Measurements from ENCODE around the gene HOMEZ.

The HOMEZ gene

GRCh38 chr14:23307687-23308644 lies 22.0 kb upstream of the HOMEZ start:
- DNase-seq: no peak
- Histone ChIP-seq H3K4me1 (ENCODE audit: control insufficient read depth, insufficient read depth, low read length, poor library complexity, severe bottlenecking) (no peaks in the 10 kb centered on the region), H3K4me3 (ENCODE audit: insufficient read depth, low read depth, low read length, poor library complexity, severe bottlenecking) (no peak overlapping the region), H3K27ac (ENCODE audit: insufficient read depth, low read length, poor library complexity, severe bottlenecking) (no peak overlapping the region), H3K27me3 (replicated peaks; ENCODE audit: control insufficient read depth, insufficient read depth, low read length, poor library complexity, severe bottlenecking) (peaks cover 17% of the 10 kb centered on the region), H3K36me3 (ENCODE audit: control insufficient read depth, insufficient read depth, low read length) (no peaks in the 10 kb centered on the region), H3K9me3 (ENCODE audit: control insufficient read depth, low read length) (no peaks in the 10 kb centered on the region)

GRCh38 chr14:23307146-23307530 lies 21.2 kb upstream of the HOMEZ start:
- Histone ChIP-seq H3K27me3 (replicated peaks; ENCODE audit: control insufficient read depth, insufficient read depth, low read length, poor library complexity, severe bottlenecking) (peaks cover 17% of the 10 kb centered on the region), H3K27ac (ENCODE audit: insufficient read depth, low read length, poor library complexity, severe bottlenecking) (no peak overlapping the region), H3K4me3 (ENCODE audit: insufficient read depth, low read depth, low read length, poor library complexity, severe bottlenecking) (no peak overlapping the region), H3K36me3 (ENCODE audit: control insufficient read depth, insufficient read depth, low read length) (no peaks in the 10 kb centered on the region), H3K9me3 (ENCODE audit: control insufficient read depth, low read length) (no peaks in the 10 kb centered on the region), H3K4me1 (ENCODE audit: control insufficient read depth, insufficient read depth, low read length, poor library complexity, severe bottlenecking) (no peaks in the 10 kb centered on the region)
- no peak for DNase-seq

- peaks cover 2% of the 10 kb centered on the region for H3K4me1 ChIP-seq (ENCODE audit: control insufficient read depth, insufficient read depth, low read length, poor library complexity, severe bottlenecking)
- H3K36me3 ChIP-seq (ENCODE audit: control insufficient read depth, insufficient read depth, low read length): no peaks in the 10 kb centered on the region
- H3K9me3 ChIP-seq (ENCODE audit: control insufficient read depth, low read length): no peaks in the 10 kb centered on the region
- no peak within 1 kb of the TSS for H3K4me3 ChIP-seq (ENCODE audit: insufficient read depth, low read depth, low read length, poor library complexity, severe bottlenecking)
- H3K27me3 ChIP-seq (replicated peaks; ENCODE audit: control insufficient read depth, insufficient read depth, low read length, poor library complexity, severe bottlenecking): peaks cover 17% of the 10 kb centered on the region
- DNase-seq: no peak
- H3K27ac ChIP-seq (ENCODE audit: insufficient read depth, low read length, poor library complexity, severe bottlenecking): no peak within 1 kb of the TSS
Measured at GRCh38 chr14:23306412-23307145, 20.6 kb upstream of the HOMEZ start, which contains the start of gene BCL2L2. BCL2L2 (plus strand) TSS chr14:23306833; CDS start chr14:23307768, 935 bp downstream.

- peak within 1 kb of the TSS; percentile 90 for H3K27ac ChIP-seq (ENCODE audit: insufficient read depth, low read length, poor library complexity, severe bottlenecking)
- H3K27me3 ChIP-seq (replicated peaks; ENCODE audit: control insufficient read depth, insufficient read depth, low read length, poor library complexity, severe bottlenecking): peaks cover 13% of the 10 kb centered on the region
- H3K4me3 ChIP-seq (ENCODE audit: insufficient read depth, low read depth, low read length, poor library complexity, severe bottlenecking): peak within 1 kb of the TSS; percentile 76
- H3K36me3 ChIP-seq (ENCODE audit: control insufficient read depth, insufficient read depth, low read length): no peaks in the 10 kb centered on the region
- peak; percentile 77 to 83 (median 79) for DNase-seq
- H3K9me3 ChIP-seq (ENCODE audit: control insufficient read depth, low read length): no peaks in the 10 kb centered on the region
- peaks cover 11% of the 10 kb centered on the region for H3K4me1 ChIP-seq (ENCODE audit: control insufficient read depth, insufficient read depth, low read length, poor library complexity, severe bottlenecking)
Measured at GRCh38 chr14:23302290-23303225, 16.6 kb upstream of the HOMEZ start, which contains the start of gene PPP1R3E. PPP1R3E (minus strand) TSS chr14:23302859; CDS start chr14:23302576, 283 bp downstream.

GRCh38 chr14:23301969-23302289 lies 16.0 kb upstream of the HOMEZ start:
- Histone ChIP-seq H3K27me3 (replicated peaks; ENCODE audit: control insufficient read depth, insufficient read depth, low read length, poor library complexity, severe bottlenecking) (peaks cover 7% of the 10 kb centered on the region), H3K4me1 (ENCODE audit: control insufficient read depth, insufficient read depth, low read length, poor library complexity, severe bottlenecking) (peaks cover 11% of the 10 kb centered on the region), H3K9me3 (ENCODE audit: control insufficient read depth, low read length) (no peaks in the 10 kb centered on the region), H3K4me3 (ENCODE audit: insufficient read depth, low read depth, low read length, poor library complexity, severe bottlenecking) (peak overlapping the region; percentile 76), H3K36me3 (ENCODE audit: control insufficient read depth, insufficient read depth, low read length) (no peaks in the 10 kb centered on the region), H3K27ac (ENCODE audit: insufficient read depth, low read length, poor library complexity, severe bottlenecking) (peak overlapping the region; percentile 90)
- DNase-seq: no peak

GRCh38 chr14:23301288-23301968 lies 15.5 kb upstream of the HOMEZ start:
- Histone ChIP-seq H3K4me1 (ENCODE audit: control insufficient read depth, insufficient read depth, low read length, poor library complexity, severe bottlenecking) (peaks cover 11% of the 10 kb centered on the region), H3K27me3 (replicated peaks; ENCODE audit: control insufficient read depth, insufficient read depth, low read length, poor library complexity, severe bottlenecking) (peaks cover 2% of the 10 kb centered on the region), H3K9me3 (ENCODE audit: control insufficient read depth, low read length) (no peaks in the 10 kb centered on the region), H3K4me3 (ENCODE audit: insufficient read depth, low read depth, low read length, poor library complexity, severe bottlenecking) (peak overlapping the region; percentile 76), H3K36me3 (ENCODE audit: control insufficient read depth, insufficient read depth, low read length) (no peaks in the 10 kb centered on the region), H3K27ac (ENCODE audit: insufficient read depth, low read length, poor library complexity, severe bottlenecking) (peak overlapping the region; percentile 90)
- DNase-seq: peak; percentile 92 to 94 (median 94)

- Histone ChIP-seq H3K9me3 (ENCODE audit: control insufficient read depth, low read length) (no peaks in the 10 kb centered on the region), H3K27ac (ENCODE audit: insufficient read depth, low read length, poor library complexity, severe bottlenecking) (peak overlapping the region; percentile 90), H3K4me3 (ENCODE audit: insufficient read depth, low read depth, low read length, poor library complexity, severe bottlenecking) (peak overlapping the region; percentile 67), H3K36me3 (ENCODE audit: control insufficient read depth, insufficient read depth, low read length) (no peaks in the 10 kb centered on the region), H3K27me3 (replicated peaks; ENCODE audit: control insufficient read depth, insufficient read depth, low read length, poor library complexity, severe bottlenecking) (no peaks in the 10 kb centered on the region), H3K4me1 (ENCODE audit: control insufficient read depth, insufficient read depth, low read length, poor library complexity, severe bottlenecking) (peaks cover 11% of the 10 kb centered on the region)
- no peak for DNase-seq
Measured at GRCh38 chr14:23300687-23301223, 14.8 kb upstream of the HOMEZ start.

- Histone ChIP-seq H3K27me3 (replicated peaks; ENCODE audit: control insufficient read depth, insufficient read depth, low read length, poor library complexity, severe bottlenecking) (no peaks in the 10 kb centered on the region), H3K36me3 (ENCODE audit: control insufficient read depth, insufficient read depth, low read length) (no peaks in the 10 kb centered on the region), H3K4me3 (ENCODE audit: insufficient read depth, low read depth, low read length, poor library complexity, severe bottlenecking) (peak overlapping the region; percentile 67), H3K9me3 (ENCODE audit: control insufficient read depth, low read length) (no peaks in the 10 kb centered on the region), H3K27ac (ENCODE audit: insufficient read depth, low read length, poor library complexity, severe bottlenecking) (peak overlapping the region; percentile 90), H3K4me1 (ENCODE audit: control insufficient read depth, insufficient read depth, low read length, poor library complexity, severe bottlenecking) (peaks cover 13% of the 10 kb centered on the region)
- no peak for DNase-seq
Measured at GRCh38 chr14:23299986-23300686, 14.2 kb upstream of the HOMEZ start.

Data from effector memory CD4-positive, alpha-beta T cell (primary cell).